ENCODE data around the gene KCNB1. TPM values are rescaled to one million over a fixed set of nuclear protein-coding genes. Genes with fewer than 3 reads are reported as not detected.

The KCNB1 gene
- total RNA-seq, 1 donor from 2014 or later: 2.0 TPM

DNA sequence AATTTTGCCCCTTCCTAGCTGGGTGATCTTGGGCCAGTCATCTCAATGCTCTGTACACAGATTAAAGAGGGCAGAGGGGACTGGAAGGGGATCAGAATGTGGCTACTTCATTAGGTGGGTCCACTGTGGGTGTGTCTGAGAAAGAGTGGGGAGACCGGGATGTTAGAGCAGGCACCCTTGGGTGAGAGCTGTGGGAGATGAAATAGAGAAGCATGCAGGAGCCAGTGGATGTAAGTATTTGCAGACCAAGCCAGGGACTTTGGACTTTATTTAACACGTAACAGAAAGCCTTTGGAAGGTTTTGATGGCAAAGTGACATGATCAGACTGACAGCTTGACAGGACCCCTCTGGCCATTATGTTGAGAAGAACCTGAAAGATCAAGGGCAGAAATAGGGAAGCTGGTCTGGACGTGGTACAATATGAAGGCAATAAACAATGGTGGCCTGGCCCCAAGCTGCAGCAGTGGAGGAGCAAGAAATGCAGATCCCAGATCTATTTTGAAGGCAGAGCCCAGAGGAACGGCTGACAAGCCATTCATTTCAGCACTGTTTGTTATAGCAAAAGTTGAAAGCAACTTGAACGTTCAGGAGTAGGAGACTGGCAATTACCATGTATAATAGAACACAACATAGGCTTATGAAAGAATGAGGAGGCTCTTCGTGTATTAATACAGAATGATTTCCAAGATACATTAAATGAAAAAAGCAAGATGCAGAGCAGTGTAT, 122.1 kb downstream of the KCNB1 start:
- Histone ChIP-seq H3K9me3 (no peaks in the 10 kb centered on the region), H3K4me1 (no peaks in the 10 kb centered on the region), H3K36me3 (no peaks in the 10 kb centered on the region), H3K4me3 (no peak overlapping the region), H3K27ac (no peak overlapping the region), H3K27me3 (no peaks in the 10 kb centered on the region)
- intact Hi-C loops (cut with DNase I): no loop called here
- no peak for DNase-seq (ENCODE audit: extremely low spot score in 2 of 2)
- no peak for TF ChIP-seq POLR2A (IDR thresholded peaks at IDR 0.05)
- no peak for TF ChIP-seq POLR2AphosphoS5 (IDR thresholded peaks at IDR 0.05; ENCODE audit: insufficient read depth in 1 of 2, low read depth in 1 of 2)
- TF ChIP-seq, protein P1, sequence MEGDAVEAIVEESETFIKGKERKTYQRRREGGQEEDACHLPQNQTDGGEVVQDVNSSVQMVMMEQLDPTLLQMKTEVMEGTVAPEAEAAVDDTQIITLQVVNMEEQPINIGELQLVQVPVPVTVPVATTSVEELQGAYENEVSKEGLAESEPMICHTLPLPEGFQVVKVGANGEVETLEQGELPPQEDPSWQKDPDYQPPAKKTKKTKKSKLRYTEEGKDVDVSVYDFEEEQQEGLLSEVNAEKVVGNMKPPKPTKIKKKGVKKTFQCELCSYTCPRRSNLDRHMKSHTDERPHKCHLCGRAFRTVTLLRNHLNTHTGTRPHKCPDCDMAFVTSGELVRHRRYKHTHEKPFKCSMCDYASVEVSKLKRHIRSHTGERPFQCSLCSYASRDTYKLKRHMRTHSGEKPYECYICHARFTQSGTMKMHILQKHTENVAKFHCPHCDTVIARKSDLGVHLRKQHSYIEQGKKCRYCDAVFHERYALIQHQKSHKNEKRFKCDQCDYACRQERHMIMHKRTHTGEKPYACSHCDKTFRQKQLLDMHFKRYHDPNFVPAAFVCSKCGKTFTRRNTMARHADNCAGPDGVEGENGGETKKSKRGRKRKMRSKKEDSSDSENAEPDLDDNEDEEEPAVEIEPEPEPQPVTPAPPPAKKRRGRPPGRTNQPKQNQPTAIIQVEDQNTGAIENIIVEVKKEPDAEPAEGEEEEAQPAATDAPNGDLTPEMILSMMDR (IDR thresholded peaks at IDR 0.05): no peak

DNA sequence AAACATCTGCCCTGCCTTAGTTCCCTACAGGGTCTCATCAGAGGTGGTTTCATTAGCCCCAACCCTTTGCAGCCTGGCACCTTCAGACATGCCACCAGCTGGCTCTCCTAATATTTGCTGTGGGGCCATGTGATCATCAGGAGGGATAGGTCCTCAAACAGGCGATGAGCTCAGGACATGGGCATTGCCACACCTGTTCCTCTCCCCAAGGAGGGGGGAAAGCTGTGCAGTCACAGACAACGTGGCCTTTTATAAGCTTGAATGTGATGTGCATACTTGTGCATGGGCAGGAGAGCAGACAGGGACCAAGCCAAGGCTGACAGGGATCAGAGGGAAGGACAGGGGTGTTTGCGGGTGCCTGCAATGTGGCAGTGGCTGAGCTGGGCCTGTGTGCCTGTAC, 125.8 kb downstream of the KCNB1 start:
- intact Hi-C loops (cut with DNase I): no loop called here

DNA sequence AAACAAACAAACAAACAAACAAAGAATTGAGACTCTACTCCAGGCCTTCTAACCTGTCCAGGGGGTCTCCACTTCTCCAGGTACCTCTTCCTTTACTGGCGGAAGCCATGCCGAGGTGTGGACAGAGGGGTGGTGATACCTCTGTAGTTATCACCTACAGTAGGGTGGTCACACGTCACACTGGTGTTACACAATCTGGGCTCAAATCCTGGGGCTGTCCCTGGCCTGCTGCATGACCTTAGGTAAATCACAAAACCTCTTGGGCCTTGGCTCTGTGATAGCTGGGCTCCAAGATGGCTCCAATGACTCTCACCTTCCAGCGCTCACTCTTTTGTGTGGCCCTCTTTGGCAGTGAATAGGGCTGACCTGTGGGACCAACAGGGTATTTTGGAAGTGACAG, 127.8 kb downstream of the KCNB1 start:
- TF ChIP-seq POLR2A (IDR thresholded peaks at IDR 0.05): no peak
- no peak for TF ChIP-seq POLR2AphosphoS5 (IDR thresholded peaks at IDR 0.05; ENCODE audit: insufficient read depth in 1 of 2, low read depth in 1 of 2)
- TF ChIP-seq, protein P1 (IDR thresholded peaks at IDR 0.05): no peak
- no peaks in the 10 kb centered on the region for H3K4me1 ChIP-seq
- H3K27ac ChIP-seq: no peak overlapping the region
- DNase-seq (ENCODE audit: extremely low spot score in 2 of 2): no peak
- intact Hi-C loops (cut with DNase I): no loop called here
- no peak overlapping the region for H3K4me3 ChIP-seq
- H3K27me3 ChIP-seq: no peaks in the 10 kb centered on the region
- H3K36me3 ChIP-seq: no peaks in the 10 kb centered on the region
- no peaks in the 10 kb centered on the region for H3K9me3 ChIP-seq

More for the DNA sequence above, 125.8 kb downstream of the KCNB1 start:
- no peaks in the 10 kb centered on the region for H3K36me3 ChIP-seq
- H3K4me3 ChIP-seq: no peak overlapping the region
- no peaks in the 10 kb centered on the region for H3K9me3 ChIP-seq
- TF ChIP-seq, protein P1 (IDR thresholded peaks at IDR 0.05): no peak
- TF ChIP-seq POLR2A (IDR thresholded peaks at IDR 0.05) (no peak), POLR2AphosphoS5 (IDR thresholded peaks at IDR 0.05; ENCODE audit: insufficient read depth in 1 of 2, low read depth in 1 of 2) (no peak)
- no peaks in the 10 kb centered on the region for H3K4me1 ChIP-seq
- no peak overlapping the region for H3K27ac ChIP-seq
- DNase-seq (ENCODE audit: extremely low spot score in 2 of 2): no peak
- no peaks in the 10 kb centered on the region for H3K27me3 ChIP-seq

DNA sequence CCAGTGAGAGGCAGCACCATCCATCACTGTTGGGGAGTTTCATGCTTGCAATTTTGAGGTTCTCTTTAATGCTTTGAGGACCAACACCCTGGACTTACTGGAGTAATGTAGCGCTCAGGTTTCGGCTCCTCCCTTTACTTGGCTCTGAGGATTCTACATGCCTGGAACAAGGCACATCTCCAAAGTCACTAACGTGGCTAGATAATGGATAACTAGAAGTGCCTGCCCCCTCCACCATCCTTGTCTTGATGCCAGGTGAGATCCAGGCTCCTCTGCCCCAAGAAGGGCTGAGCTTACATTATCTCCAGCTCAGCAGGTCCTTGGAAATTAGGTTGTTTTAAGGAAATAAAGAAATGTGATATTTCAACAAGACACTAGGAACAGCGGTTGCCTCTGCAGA, 129.1 kb downstream of the KCNB1 start:
- Histone ChIP-seq H3K36me3 (no peaks in the 10 kb centered on the region), H3K4me3 (no peak overlapping the region), H3K9me3 (no peaks in the 10 kb centered on the region), H3K4me1 (no peaks in the 10 kb centered on the region), H3K27me3 (no peaks in the 10 kb centered on the region), H3K27ac (no peak overlapping the region)
- TF ChIP-seq, protein P1 (IDR thresholded peaks at IDR 0.05): no peak
- no peak for DNase-seq (ENCODE audit: extremely low spot score in 2 of 2)
- intact Hi-C loops (cut with DNase I): no loop called here

DNA sequence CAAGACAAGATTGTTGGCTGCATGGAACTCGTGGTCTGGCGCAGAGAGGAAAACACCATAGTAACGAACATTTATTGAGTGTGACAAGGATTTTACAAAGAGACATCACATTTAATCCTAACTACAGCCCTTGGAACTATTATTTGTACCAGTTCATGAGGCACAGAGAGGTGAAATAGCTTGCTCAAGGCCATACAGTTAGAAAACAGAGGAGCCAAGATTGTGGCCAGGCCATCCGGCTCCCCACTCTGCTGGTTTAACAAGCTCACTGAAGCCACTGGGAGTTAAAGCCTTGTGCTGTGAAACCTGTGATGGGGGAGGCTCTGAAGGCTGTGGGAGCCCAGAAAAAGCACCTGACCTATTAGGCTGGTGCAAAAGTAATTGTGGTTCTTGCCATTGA, 129.7 kb downstream of the KCNB1 start:
- H3K27ac ChIP-seq: no peak overlapping the region
- H3K9me3 ChIP-seq: no peaks in the 10 kb centered on the region
- no peaks in the 10 kb centered on the region for H3K36me3 ChIP-seq
- no peaks in the 10 kb centered on the region for H3K4me1 ChIP-seq
- TF ChIP-seq POLR2A (IDR thresholded peaks at IDR 0.05) (no peak), POLR2AphosphoS5 (IDR thresholded peaks at IDR 0.05; ENCODE audit: insufficient read depth in 1 of 2, low read depth in 1 of 2) (no peak)
- DNase-seq (ENCODE audit: extremely low spot score in 2 of 2): no peak
- no peak overlapping the region for H3K4me3 ChIP-seq
- intact Hi-C loops (cut with DNase I): no loop called here
- H3K27me3 ChIP-seq: no peaks in the 10 kb centered on the region
